H9 (cell line): ENCODE results near the gene BCL7C. TPM values are rescaled to one million over a fixed set of nuclear protein-coding genes. Genes with fewer than 3 reads are reported as not detected.

ENCODE experiments used
- DNase-seq: peaks from one replicate; pipeline ENCODE4 v3.0.0-alpha.2; 2017
- H2AFZ ChIP-seq: one replicate; pipeline ENCODE4 v1.6.1; 2013; ENCODE audit warnings: mild to moderate bottlenecking, low read length, control low read depth, moderate library complexity
- H2AK5ac ChIP-seq: 2 replicates; pipeline ENCODE4 v1.6.1; 2013; ENCODE audit warnings: low read length, control low read depth, mixed read lengths; ENCODE audit not compliant: insufficient read length
- H2BK120ac ChIP-seq: one replicate; pipeline ENCODE4 v1.6.1; 2013; ENCODE audit warnings: low read depth, mild to moderate bottlenecking, low read length, control low read depth, inconsistent platforms; ENCODE audit not compliant: poor library complexity, severe bottlenecking
- H2BK12ac ChIP-seq: 2 replicates; pipeline ENCODE4 v1.6.1; 2013; ENCODE audit warnings: low read length, control low read depth, mixed read lengths, low read depth; ENCODE audit not compliant: insufficient read length
- H2BK15ac ChIP-seq: 2 replicates; pipeline ENCODE4 v1.6.1; 2013; ENCODE audit warnings: low read depth, low read length, control low read depth
- H2BK20ac ChIP-seq: one replicate; pipeline ENCODE4 v1.6.1; 2013; ENCODE audit warnings: low read depth, mild to moderate bottlenecking, low read length, control low read depth, inconsistent platforms; ENCODE audit not compliant: poor library complexity, severe bottlenecking
- H2BK5ac ChIP-seq: 2 replicates; pipeline ENCODE4 v1.6.1; 2013; ENCODE audit warnings: low read length, control low read depth, mixed read lengths; ENCODE audit not compliant: insufficient read length
- H3K14ac ChIP-seq: 2 replicates; pipeline ENCODE4 v1.6.1; 2013; ENCODE audit warnings: low read length, control low read depth; ENCODE audit not compliant: insufficient read depth
- H3K18ac ChIP-seq: 2 replicates; pipeline ENCODE4 v1.6.1; 2013; ENCODE audit warnings: low read depth, mild to moderate bottlenecking, mixed read lengths, low read length, control low read depth; ENCODE audit not compliant: insufficient read length
- H3K23ac ChIP-seq: 2 replicates; pipeline ENCODE4 v1.6.1; 2013; ENCODE audit warnings: low read length, control low read depth, mixed read lengths, low read depth; ENCODE audit not compliant: insufficient read length
- H3K23me2 ChIP-seq: 2 replicates; pipeline ENCODE4 v1.6.1; 2013; ENCODE audit warnings: low read depth, mild to moderate bottlenecking, mixed read lengths, low read length, control low read depth; ENCODE audit not compliant: insufficient read length, poor library complexity, severe bottlenecking
- H3K27ac ChIP-seq: 2 replicates; pipeline ENCODE4 v1.5.1; 2013; ENCODE audit warnings: low read length, control low read depth, mixed read lengths, low read depth; ENCODE audit not compliant: insufficient read length
- H3K27me3 ChIP-seq: 2 replicates; pipeline ENCODE4 v1.6.1; 2013; ENCODE audit warnings: low read length, control low read depth, inconsistent platforms; ENCODE audit not compliant: insufficient read depth
- H3K4ac ChIP-seq: 2 replicates; pipeline ENCODE4 v1.6.1; 2013; ENCODE audit warnings: low read depth, mild to moderate bottlenecking, control low read depth, inconsistent platforms, low read length, moderate library complexity
- H3K4me1 ChIP-seq: 2 replicates; pipeline ENCODE4 v1.6.1; 2013; ENCODE audit warnings: low read length, control low read depth, inconsistent platforms; ENCODE audit not compliant: insufficient read depth
- H3K4me2 ChIP-seq: 2 replicates; pipeline ENCODE4 v1.6.1; 2013; ENCODE audit warnings: low read length, control low read depth, mixed read lengths; ENCODE audit not compliant: insufficient read length, insufficient read depth
- H3K56ac ChIP-seq: 2 replicates; pipeline ENCODE4 v1.6.1; 2013; ENCODE audit warnings: low read depth, mild to moderate bottlenecking, mixed read lengths, low read length, control low read depth; ENCODE audit not compliant: insufficient read length
- H3K79me1 ChIP-seq: 2 replicates; pipeline ENCODE4 v1.6.1; 2013; ENCODE audit warnings: low read depth, mild to moderate bottlenecking, moderate library complexity, low read length, control low read depth, inconsistent platforms; ENCODE audit not compliant: insufficient read depth, poor library complexity, severe bottlenecking
- H3K79me2 ChIP-seq: 2 replicates; pipeline ENCODE4 v1.6.1; 2013; ENCODE audit warnings: low read length, control low read depth, inconsistent platforms; ENCODE audit not compliant: insufficient read depth
- H3K9ac ChIP-seq: 2 replicates; pipeline ENCODE4 v1.6.1; 2013; ENCODE audit warnings: low read length, control low read depth, mixed read lengths; ENCODE audit not compliant: insufficient read length; ENCODE audit errors: extremely low read depth
- H3K9me3 ChIP-seq: one replicate; pipeline ENCODE4 v1.6.1; 2013; ENCODE audit warnings: low read depth, low read length, inconsistent platforms; ENCODE audit not compliant: control insufficient read depth
- H3T11ph ChIP-seq: one replicate; pipeline ENCODE4 v1.6.1; 2013; ENCODE audit warnings: mild to moderate bottlenecking, low read length, control low read depth, inconsistent platforms
- H4K20me1 ChIP-seq: one replicate; pipeline ENCODE4 v1.6.1; 2013; ENCODE audit not compliant: control insufficient read depth, insufficient read length, insufficient read depth
- H4K5ac ChIP-seq: 2 replicates; pipeline ENCODE4 v1.6.1; 2013; ENCODE audit warnings: low read depth, mild to moderate bottlenecking, mixed read lengths, low read length, control low read depth; ENCODE audit not compliant: insufficient read length
- H4K8ac ChIP-seq: replicated peaks from 2 replicates; pipeline ENCODE4 v1.6.1; 2013; ENCODE audit warnings: low read length, control low read depth, mixed read lengths, low read depth; ENCODE audit not compliant: insufficient read length
- H4K91ac ChIP-seq: 2 replicates; pipeline ENCODE4 v1.6.1; 2013; ENCODE audit warnings: low read depth, mild to moderate bottlenecking, moderate library complexity, mixed read lengths, low read length, control low read depth; ENCODE audit not compliant: insufficient read length
- H3K27ac Mint-ChIP-seq, 3 experiments: 2 replicates in 2 of 3; 3 replicates in 1 of 3; pipeline ENCODE4 v1.8.0; 2020 to 2021; ENCODE audit warnings: mixed read lengths in 3 of 3, mild to moderate bottlenecking in 1 of 3, moderate library complexity in 1 of 3
- H3K27me3 Mint-ChIP-seq: 2 replicates; pipeline ENCODE4 v1.8.0; 2021; ENCODE audit warnings: low read depth, mild to moderate bottlenecking, moderate library complexity, mixed read lengths
- H3K36me3 Mint-ChIP-seq, 3 experiments: 2 replicates in 2 of 3; 3 replicates in 1 of 3; pipeline ENCODE4 v1.8.0; 2020 to 2021; ENCODE audit warnings: low read depth in 3 of 3, mixed read lengths in 3 of 3; ENCODE audit not compliant: insufficient read depth in 1 of 3
- H3K4me1 Mint-ChIP-seq, 2 experiments: 2 replicates each; pipeline ENCODE4 v1.8.0; 2020; ENCODE audit warnings: mixed read lengths in 2 of 2
- H3K4me3 Mint-ChIP-seq, 2 experiments: 2 replicates in 1 of 2; 3 replicates in 1 of 2; pipeline ENCODE4 v1.8.0; 2020 to 2021; ENCODE audit warnings: mild to moderate bottlenecking in 2 of 2, mixed read lengths in 2 of 2, moderate library complexity in 1 of 2
- H3K9me3 Mint-ChIP-seq, 2 experiments: 2 replicates in 1 of 2; 3 replicates in 1 of 2; pipeline ENCODE4 v1.8.0; 2020; ENCODE audit warnings: mild to moderate bottlenecking in 2 of 2, mixed read lengths in 2 of 2, moderate library complexity in 1 of 2
- CTCF ChIP-seq: fragments of 200-600 bp; sonication (generic); conservative IDR thresholded peaks from 3 replicates; pipeline ENCODE4 v1.8.0; 2021; ENCODE audit warnings: antibody characterized with exemption, mild to moderate bottlenecking
- WGBS: extraction: QIAGEN DNeasy Blood & Tissue Kit; methylation state at CpG from one replicate; pipeline ENCODE4 v1.1.7; 2013; ENCODE audit warnings: missing lambda C conversion rate, low lambda C conversion rate, mixed read lengths; ENCODE audit not compliant: insufficient read length; ENCODE audit errors: extremely low coverage; 5-methylcytosine and 5-hydroxymethylcytosine counted together
- total RNA-seq: library from RNA; stranded (reverse); gene quantifications from 2 replicates; pipeline ENCODE4 v1.2.1, GENCODE V29; 2021

The BCL7C gene
- total RNA-seq, 1 experiment from 2014 or later, result 18.3 TPM

GRCh38 chr16:30937692-30938091 lies 43.8 kb upstream of the BCL7C start:
- H3K23me2 ChIP-seq, result no peaks in the 10 kb centered on the region
- Mint-ChIP-seq H3K4me3 (no peak overlapping the region), H3K36me3 (peaks cover 33 to 54% (median 48%) of the 10 kb centered on the region in 3 experiments), H3K27me3 (no peaks in the 10 kb centered on the region), H3K9me3 (no peaks in the 10 kb centered on the region), H3K4me1 (peaks cover 13 to 22% of the 10 kb centered on the region in 2 experiments), H3K27ac (peak overlapping the region in 2 of 3 experiments; percentile 22 to 41; a peak in 3 of 7 replicates)
- H3K9me3 ChIP-seq, result no peaks in the 10 kb centered on the region
- H4K20me1 ChIP-seq, result no peaks in the 10 kb centered on the region
- no peak overlapping the region for H2BK20ac ChIP-seq
- no peak overlapping the region for H3K27ac ChIP-seq
- H3T11ph ChIP-seq, result no peak overlapping the region
- H3K56ac ChIP-seq, result no peak overlapping the region
- WGBS, result no CpG with 5 or more reads among the region's 5 CpGs
- H4K8ac ChIP-seq, result no peak overlapping the region
- H2AK5ac ChIP-seq, result no peak overlapping the region
- H3K23ac ChIP-seq, result no peak overlapping the region
- H2BK12ac ChIP-seq, result no peak overlapping the region
- no peak overlapping the region for H3K9ac ChIP-seq
- H3K4me1 ChIP-seq, result peaks cover 2% of the 10 kb centered on the region; the same call in 1 of the 2 replicates
- no peaks in the 10 kb centered on the region for H3K79me1 ChIP-seq
- H4K91ac ChIP-seq, result no peak overlapping the region
- no peak overlapping the region for H2BK120ac ChIP-seq
- no peak overlapping the region for H2AFZ ChIP-seq
- no peak for DNase-seq
- H3K79me2 ChIP-seq, result no peaks in the 10 kb centered on the region; the same call in 1 of the 2 replicates
- no peak overlapping the region for H2BK5ac ChIP-seq
- no peak overlapping the region for H2BK15ac ChIP-seq
- H3K14ac ChIP-seq, result no peak overlapping the region
- H3K4me2 ChIP-seq, result no peak overlapping the region
- TF ChIP-seq CTCF, result no peak
- no peak overlapping the region for H4K5ac ChIP-seq
- no peaks in the 10 kb centered on the region for H3K27me3 ChIP-seq
- H3K18ac ChIP-seq, result no peak overlapping the region
- no peak overlapping the region for H3K4ac ChIP-seq
